ENCODE results near the gene ACER3. TPM values are rescaled to one million over a fixed set of nuclear protein-coding genes. Genes with fewer than 3 reads are reported as not detected.

The ACER3 gene
- total and polyA plus RNA-seq, 2 of the 4 experiments (the other 2 are of a cell fraction): 3.5 to 10.0 TPM

DNA sequence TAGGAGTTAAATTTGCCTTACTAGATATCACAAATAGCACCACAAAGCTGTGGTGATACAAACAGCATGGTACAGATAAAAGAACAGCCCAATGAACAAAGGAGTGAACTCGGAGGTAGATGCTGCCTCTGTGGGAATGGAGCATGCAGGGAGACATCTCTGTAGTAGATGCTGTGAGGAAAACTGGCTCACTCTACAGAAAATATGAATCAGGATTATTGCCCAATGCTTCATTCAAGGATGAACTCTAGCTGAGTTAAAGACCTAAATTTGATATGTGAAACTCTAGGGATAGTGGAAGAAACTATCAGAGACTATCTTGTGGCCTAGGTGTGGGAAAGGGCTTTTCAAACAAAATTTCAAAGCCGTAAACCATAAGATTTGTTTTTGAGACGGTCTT lies 190.8 kb downstream of the ACER3 start:
- Histone ChIP-seq H2BK15ac (ENCODE audit: low read depth, low read length) (no peak overlapping the region), H3K4me1 (ENCODE audit: control insufficient read depth, insufficient read depth, low read length) (no peaks in the 10 kb centered on the region), H4K20me1 (ENCODE audit: insufficient read depth, low read length) (no peaks in the 10 kb centered on the region), H3K9ac (ENCODE audit: low read depth, low read length) (no peak overlapping the region), H3K79me1 (ENCODE audit: low read depth in 1 of 2, low read length in 2 of 2) (no peaks in the 10 kb centered on the region), H3K36me3 (ENCODE audit: control insufficient read depth, insufficient read depth, low read length) (no peaks in the 10 kb centered on the region), H4K5ac (ENCODE audit: low read depth, low read length) (no peak overlapping the region), H3K4me3 (ENCODE audit: insufficient read depth, low read depth, low read length) (no peak overlapping the region), H2AK9ac (replicated peaks; ENCODE audit: low read depth, low read length, poor library complexity) (no peak overlapping the region), H3K4ac (ENCODE audit: low read depth, low read length) (no peak overlapping the region), H4K91ac (ENCODE audit: insufficient read depth, low read depth, low read length) (no peak overlapping the region), H3K56ac (ENCODE audit: extremely low read depth, insufficient read depth, low read length) (no peak overlapping the region), H2AFZ (replicated peaks; ENCODE audit: low read length, poor library complexity) (no peak overlapping the region), H2BK20ac (ENCODE audit: low read depth, low read length) (no peak overlapping the region), H3K9me3 (ENCODE audit: control insufficient read depth, insufficient read depth, low read length) (peaks cover 8% of the 10 kb centered on the region), H3K18ac (ENCODE audit: low read depth, low read length) (no peak overlapping the region), H3K27ac (ENCODE audit: insufficient read depth, low read length) (no peak overlapping the region), H2BK120ac (ENCODE audit: low read depth, low read length) (no peak overlapping the region), H4K8ac (ENCODE audit: low read depth in 2 of 2, low read length in 2 of 2) (no peak overlapping the region), H3K27me3 (ENCODE audit: control insufficient read depth, insufficient read depth, low read length) (peaks cover 11% of the 10 kb centered on the region), H2AK5ac (ENCODE audit: low read depth, low read length) (no peak overlapping the region), H3K23ac (ENCODE audit: low read depth, low read length) (no peak overlapping the region), H3K14ac (replicated peaks; ENCODE audit: low read depth, low read length) (no peak overlapping the region), H2BK5ac (ENCODE audit: low read depth, low read length, poor library complexity, severe bottlenecking) (no peak overlapping the region), H3K9me1 (ENCODE audit: insufficient read depth, low read length) (no peaks in the 10 kb centered on the region), H3K4me2 (ENCODE audit: low read depth, low read length) (no peak overlapping the region)
- ChIA-PET POLR2A (ENCODE audit: unreplicated experiment) (no interaction called here), CTCF (interaction anchor here (0.6 to 2.0 kb wide), 2 partner anchors 23 to 40 kb away, joined by 4 to 6 read pairs; no protein-coding TSS in a partner anchor)
- intact Hi-C loops (cut with micrococcal nuclease) (no loop called here), in situ Hi-C loops (cut with MboI; ENCODE audit: low sequenced_read_pairs) (no loop called here), dilution Hi-C loops (cut with HindIII; ENCODE audit: low sequenced_read_pairs, unreplicated experiment) (no loop called here)
- DNase-seq: no peak
- WGBS, 2 experiments (ENCODE audit: extremely low coverage in 2 of 2, insufficient read length in 1 of 2): 86% methylated on average over 2 of the region's 3 CpGs; no CpG with 5 or more reads in 1 of the 2 experiments
- TF ChIP-seq, protein P1, sequence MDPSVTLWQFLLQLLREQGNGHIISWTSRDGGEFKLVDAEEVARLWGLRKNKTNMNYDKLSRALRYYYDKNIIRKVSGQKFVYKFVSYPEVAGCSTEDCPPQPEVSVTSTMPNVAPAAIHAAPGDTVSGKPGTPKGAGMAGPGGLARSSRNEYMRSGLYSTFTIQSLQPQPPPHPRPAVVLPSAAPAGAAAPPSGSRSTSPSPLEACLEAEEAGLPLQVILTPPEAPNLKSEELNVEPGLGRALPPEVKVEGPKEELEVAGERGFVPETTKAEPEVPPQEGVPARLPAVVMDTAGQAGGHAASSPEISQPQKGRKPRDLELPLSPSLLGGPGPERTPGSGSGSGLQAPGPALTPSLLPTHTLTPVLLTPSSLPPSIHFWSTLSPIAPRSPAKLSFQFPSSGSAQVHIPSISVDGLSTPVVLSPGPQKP (IDR thresholded peaks at IDR 0.05; ENCODE audit: borderline replicate concordance, low read depth, low read length): no peak
- peak; percentile 64 for TF ChIP-seq CEBPB (IDR thresholded peaks at IDR 0.05; ENCODE audit: low read depth, low read length)
- no TSS peak for BruUV-seq (replicated peaks)
- ATAC-seq (ENCODE audit: low read depth): no peak
